Breast epithelium (tissue), 4 donors: ENCODE data around the gene OR51E1. TPM values are rescaled to one million over a fixed set of nuclear protein-coding genes. Genes with fewer than 3 reads are reported as not detected.

Experiments used
- DNase-seq, 2 donors: peaks; one replicate each; pipeline ENCODE4 v3.0.0-alpha.2; 2019; ENCODE audit warnings: low spot score in 2 of 2
- H3K27ac ChIP-seq, 2 donors: fragments of 200-600 bp; sonication (generic) in 1 of 2; one replicate each; pipeline ENCODE4 v1.5.1; 2016 to 2019; ENCODE audit warnings: mild to moderate bottlenecking in 1 of 2
- H3K27me3 ChIP-seq, 2 donors: fragments of 200-600 bp; sonication (generic) in 1 of 2; one replicate each; pipeline versions ENCODE4 v1.5.1 to v1.6.0; 2017 to 2019; ENCODE audit warnings: control low read depth in 1 of 2, mild to moderate bottlenecking in 1 of 2
- H3K36me3 ChIP-seq: fragments of 200-600 bp; one replicate; pipeline ENCODE4 v1.5.1; 2019
- H3K4me1 ChIP-seq, 2 donors: fragments of 200-600 bp; sonication (generic); one replicate each; pipeline ENCODE4 v1.5.1; 2016 to 2019; ENCODE audit warnings: control low read depth in 1 of 2
- H3K4me3 ChIP-seq, 3 donors: fragments of 200-600 bp; sonication (generic); 1 replicate in 2 of 3; 2 replicates in 1 of 3; pipeline ENCODE4 v1.5.1; 2016 to 2019; ENCODE audit warnings: mild to moderate bottlenecking in 3 of 3, moderate library complexity in 2 of 3
- H3K9me3 ChIP-seq, 2 donors: fragments of 200-600 bp; sonication (generic) in 1 of 2; one replicate each; pipeline ENCODE4 v1.5.1; 2016 to 2019; ENCODE audit warnings: control low read depth in 1 of 2
- CTCF ChIP-seq, 3 donors: fragments of 450-650 bp; IDR thresholded peaks; one replicate each; pipeline ENCODE4 v1.5.1; 2016 to 2017; ENCODE audit warnings: antibody characterized with exemption in 3 of 3, mild to moderate bottlenecking in 3 of 3, moderate library complexity in 3 of 3
- POLR2A ChIP-seq: fragments of 450-650 bp; IDR thresholded peaks from one replicate; pipeline ENCODE4 v1.6.1; 2016; ENCODE audit warnings: antibody characterized with exemption, mild to moderate bottlenecking, moderate library complexity
- POLR2AphosphoS5 ChIP-seq, 3 donors: sonication (generic); formaldehyde crosslinking; IDR thresholded peaks; one replicate each; pipeline ENCODE4 v1.6.1; 2017; ENCODE audit warnings: antibody characterized with exemption in 3 of 3
- intact Hi-C: fragments of 100-400 bp; cut with DNase I; formaldehyde crosslinking; loops from one replicate; pipeline ENCODE4 v1.15.1; 2023; ENCODE audit warnings: low total_unique reads
- total RNA-seq, 3 donors: library from RNA; depleted of rRNA; stranded (reverse); fragments of >200 nt; gene quantifications; one replicate each; pipeline ENCODE4 v1.1.0, GENCODE V29; 2016

Gene OR51E1
- total RNA-seq, 3 donors from 2014 or later: 0.29 to 0.33 (median 0.32) TPM

GRCh38 chr11:4619514-4619913, 24.3 kb upstream of the OR51E1 start:
- peaks cover 0 to 6% of the 10 kb centered on the region in 2 donors for H3K9me3 ChIP-seq
- intact Hi-C loops: no loop called here
- DNase-seq: no peak
- H3K27me3 ChIP-seq: no peaks in the 10 kb centered on the region
- no peaks in the 10 kb centered on the region for H3K4me1 ChIP-seq
- H3K4me3 ChIP-seq: no peak overlapping the region
- no peak overlapping the region for H3K27ac ChIP-seq
- TF ChIP-seq POLR2A (no peak), CTCF (IDR thresholded peaks at IDR 0.05) (no peak), POLR2AphosphoS5 (IDR thresholded peaks at IDR 0.05) (no peak)
- H3K36me3 ChIP-seq: no peaks in the 10 kb centered on the region

GRCh38 chr11:4626207-4627099, 17.3 kb upstream of the OR51E1 start:
- Histone ChIP-seq H3K9me3 (peaks cover 4 to 15% of the 10 kb centered on the region in 2 donors), H3K4me1 (no peaks in the 10 kb centered on the region), H3K27me3 (peaks cover 0 to 5% of the 10 kb centered on the region in 2 donors), H3K4me3 (no peak overlapping the region), H3K36me3 (no peaks in the 10 kb centered on the region), H3K27ac (no peak overlapping the region)
- intact Hi-C loops: no loop called here
- DNase-seq: no peak
- TF ChIP-seq CTCF (IDR thresholded peaks at IDR 0.05) (peak; percentile 17 to 43 (median 28)), POLR2AphosphoS5 (IDR thresholded peaks at IDR 0.05) (no peak)

- Histone ChIP-seq H3K4me1 (no peaks in the 10 kb centered on the region), H3K9me3 (no peaks in the 10 kb centered on the region), H3K27ac (no peak overlapping the region), H3K27me3 (peaks cover 0 to 12% of the 10 kb centered on the region in 2 donors), H3K4me3 (no peak overlapping the region), H3K36me3 (no peaks in the 10 kb centered on the region)
- TF ChIP-seq POLR2AphosphoS5 (IDR thresholded peaks at IDR 0.05): no peak
- no peak for TF ChIP-seq POLR2A
- TF ChIP-seq CTCF (IDR thresholded peaks at IDR 0.05): no peak
- intact Hi-C loops: no loop called here
- no peak for DNase-seq
Observed at GRCh38 chr11:4636136-4636535, 7.6 kb upstream of the OR51E1 start.

- Histone ChIP-seq H3K9me3 (no peaks in the 10 kb centered on the region), H3K4me3 (peak within 1 kb of the TSS in 2 of 3 donors; percentile 19 to 52), H3K4me1 (no peaks in the 10 kb centered on the region), H3K27ac (no peak within 1 kb of the TSS), H3K27me3 (peaks cover 0 to 12% of the 10 kb centered on the region in 2 donors), H3K36me3 (no peaks in the 10 kb centered on the region)
- no peak for TF ChIP-seq POLR2A
- TF ChIP-seq CTCF (IDR thresholded peaks at IDR 0.05): peak; percentile 27 to 82 (median 66)
- intact Hi-C loops: no loop called here
- peak; percentile 34 to 70 for DNase-seq
Observed at GRCh38 chr11:4636962-4637661, 6.7 kb upstream of the OR51E1 start, which contains the start of gene OR51D1. TSS of gene OR51D1 (plus strand) at chr11:4637477. CDS start at chr11:4639791, 2,314 bp downstream.

GRCh38 chr11:4637662-4638047, 6.1 kb upstream of the OR51E1 start:
- Histone ChIP-seq H3K27me3 (peaks cover 0 to 12% of the 10 kb centered on the region in 2 donors), H3K27ac (no peak overlapping the region), H3K9me3 (no peaks in the 10 kb centered on the region), H3K4me3 (no peak overlapping the region), H3K4me1 (no peaks in the 10 kb centered on the region), H3K36me3 (no peaks in the 10 kb centered on the region)
- intact Hi-C loops: no loop called here
- no peak for DNase-seq
- TF ChIP-seq POLR2A: no peak
- no peak for TF ChIP-seq CTCF (IDR thresholded peaks at IDR 0.05)
- no peak for TF ChIP-seq POLR2AphosphoS5 (IDR thresholded peaks at IDR 0.05)
